ENCODE measurements around the gene PFN3.

The PFN3 gene

DNA sequence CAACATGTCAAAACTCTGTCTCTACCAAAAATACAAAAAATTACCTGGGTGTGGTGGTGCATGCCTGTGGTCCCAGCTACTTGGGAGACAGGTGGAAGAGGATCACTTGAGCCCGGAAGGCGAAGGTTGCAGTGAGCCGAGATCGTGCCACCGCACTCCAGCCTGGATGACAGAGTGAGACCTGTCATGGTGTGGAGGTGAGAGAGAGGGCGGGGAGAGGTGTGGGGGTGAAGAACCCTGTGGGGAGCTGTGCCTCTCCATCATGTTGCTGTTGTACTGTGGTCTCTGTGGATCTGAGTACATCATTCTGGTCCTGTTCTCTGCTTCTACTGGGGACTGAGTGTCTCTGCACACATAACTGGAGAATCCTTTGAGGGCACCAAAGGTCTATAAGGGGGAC lies 27.6 kb downstream of the PFN3 start:
- Histone ChIP-seq H3K9ac (no peak overlapping the region), H3K36me3 (ENCODE audit: control insufficient read depth, insufficient read depth, low read length) (no peaks in the 10 kb centered on the region), H3K27ac (no peak overlapping the region), H3K27me3 (ENCODE audit: control insufficient read depth, insufficient read depth, low read length) (no peaks in the 10 kb centered on the region), H3K4me3 (ENCODE audit: low read depth, low read length) (no peak overlapping the region), H2AFZ (no peak overlapping the region), H3K9me3 (ENCODE audit: control insufficient read depth, low read length) (no peaks in the 10 kb centered on the region), H3K4me1 (no peaks in the 10 kb centered on the region), H3K4me2 (ENCODE audit: low read length) (no peak overlapping the region), H3K79me2 (no peaks in the 10 kb centered on the region)
- no peak for TF ChIP-seq CTCF (IDR thresholded peaks at IDR 0.05)

- no peak for TF ChIP-seq CTCF (IDR thresholded peaks at IDR 0.05)
- H3K27me3 ChIP-seq (ENCODE audit: control insufficient read depth, insufficient read depth, low read length), result no peaks in the 10 kb centered on the region
- H3K27ac ChIP-seq, result no peak overlapping the region
- no peak overlapping the region for H3K4me3 ChIP-seq (ENCODE audit: low read depth, low read length)
- no peak overlapping the region for H3K4me2 ChIP-seq (ENCODE audit: low read length)
- no peaks in the 10 kb centered on the region for H3K9me3 ChIP-seq (ENCODE audit: control insufficient read depth, low read length)
- H3K36me3 ChIP-seq (ENCODE audit: control insufficient read depth, insufficient read depth, low read length), result no peaks in the 10 kb centered on the region
- no peaks in the 10 kb centered on the region for H3K4me1 ChIP-seq
- H2AFZ ChIP-seq, result no peak overlapping the region
- no peak overlapping the region for H3K9ac ChIP-seq
- H3K79me2 ChIP-seq, result no peaks in the 10 kb centered on the region
These were observed 28.2 kb downstream of the PFN3 start for GRCh38 chr5:177372034-177372896.

DNA sequence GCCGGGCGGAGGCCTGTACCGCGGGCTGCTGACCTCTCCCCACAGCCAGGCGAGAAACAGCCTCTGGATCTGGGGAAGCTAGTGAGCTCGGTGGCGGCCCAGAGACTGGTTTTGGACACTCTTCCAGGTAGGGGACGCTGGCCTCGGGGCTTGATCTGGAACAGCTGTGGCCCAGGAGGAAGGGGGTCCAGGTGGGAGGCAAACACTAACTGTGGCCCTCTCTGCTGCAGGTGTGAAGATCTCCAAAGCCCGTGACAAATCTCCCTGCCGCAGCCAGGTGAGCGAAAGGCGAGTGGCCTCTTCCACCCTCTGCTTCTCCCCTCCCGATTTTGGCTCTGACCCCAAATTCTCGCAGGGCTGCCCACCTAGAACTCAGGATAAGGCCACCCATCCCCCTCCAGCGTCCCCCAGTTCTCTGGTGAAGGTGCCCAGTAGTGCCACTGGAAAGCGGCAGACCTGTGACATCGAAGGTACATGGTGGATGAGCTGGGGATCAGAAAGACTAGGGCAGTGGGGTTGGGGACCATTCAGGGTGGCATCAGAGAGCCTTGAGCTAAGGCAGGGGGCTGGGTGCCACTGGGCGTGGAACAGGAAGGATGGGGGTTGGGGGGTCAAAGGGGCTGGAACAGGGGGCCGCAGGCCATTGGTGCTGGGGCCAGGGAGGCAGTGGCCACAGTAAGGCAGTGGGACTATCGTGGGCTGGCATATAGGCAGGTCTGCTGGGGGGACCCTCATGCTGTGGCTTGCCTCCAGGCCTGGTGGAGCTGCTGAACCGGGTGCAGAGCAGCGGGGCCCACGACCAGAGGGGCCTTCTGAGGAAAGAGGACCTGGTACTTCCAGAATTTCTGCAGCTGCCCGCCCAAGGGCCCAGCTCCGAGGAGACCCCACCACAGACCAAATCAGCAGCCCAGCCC lies 29.1 kb downstream of the PFN3 start:
- Histone ChIP-seq H3K36me3 (ENCODE audit: control insufficient read depth, insufficient read depth, low read length) (no peaks in the 10 kb centered on the region), H3K4me3 (ENCODE audit: low read depth, low read length) (peak overlapping the region; percentile 45), H3K4me1 (peaks cover 3% of the 10 kb centered on the region), H3K27me3 (ENCODE audit: control insufficient read depth, insufficient read depth, low read length) (no peaks in the 10 kb centered on the region), H3K27ac (no peak overlapping the region), H2AFZ (peak overlapping the region; percentile 85), H3K9ac (no peak overlapping the region), H3K4me2 (ENCODE audit: low read length) (peak overlapping the region; percentile 46), H3K79me2 (no peaks in the 10 kb centered on the region), H3K9me3 (ENCODE audit: control insufficient read depth, low read length) (no peaks in the 10 kb centered on the region)
- no peak for TF ChIP-seq CTCF (IDR thresholded peaks at IDR 0.05)

- Histone ChIP-seq H3K79me2 (no peaks in the 10 kb centered on the region), H3K27ac (no peak overlapping the region), H3K9me3 (ENCODE audit: control insufficient read depth, low read length) (no peaks in the 10 kb centered on the region), H2AFZ (peak overlapping the region; percentile 71), H3K4me2 (ENCODE audit: low read length) (no peak overlapping the region), H3K36me3 (ENCODE audit: control insufficient read depth, insufficient read depth, low read length) (no peaks in the 10 kb centered on the region), H3K4me1 (peaks cover 10% of the 10 kb centered on the region), H3K4me3 (ENCODE audit: low read depth, low read length) (no peak overlapping the region), H3K9ac (no peak overlapping the region), H3K27me3 (ENCODE audit: control insufficient read depth, insufficient read depth, low read length) (no peaks in the 10 kb centered on the region)
- peak; percentile 41 for TF ChIP-seq CTCF (IDR thresholded peaks at IDR 0.05)
These were observed 29.9 kb downstream of the PFN3 start for GRCh38 chr5:177370488-177371119.

All from parathyroid adenoma (tissue), 2 donors.